GM21367 (cell line): ENCODE results near the gene CYRIA.

Source experiments
- ATAC-seq: cut with Tn5 transposase; IDR thresholded peaks from one replicate; pipeline ENCODE4 v1.9.1; 2021; ENCODE audit not compliant: unreplicated experiment

The CYRIA gene

GRCh38 chr2:16671760-16672159 lies 6.1 kb upstream of the CYRIA start:
- ATAC-seq, result no peak

GRCh38 chr2:16669388-16669787 lies 3.8 kb upstream of the CYRIA start:
- no peak for ATAC-seq

GRCh38 chr2:16666449-16666801 lies 791 bp upstream of the CYRIA start:
- ATAC-seq, result no peak

- peak; percentile 26 for ATAC-seq
These were observed 556 bp downstream of the CYRIA start for GRCh38 chr2:16664809-16665747.

GRCh38 chr2:16664052-16664731 lies 1.4 kb downstream of the CYRIA start:
- no peak for ATAC-seq

- ATAC-seq, result no peak
These were observed 2.3 kb downstream of the CYRIA start for GRCh38 chr2:16663121-16663905.

GRCh38 chr2:16661936-16662839 lies 3.4 kb downstream of the CYRIA start:
- ATAC-seq, result no peak

GRCh38 chr2:16661526-16661925 lies 4.1 kb downstream of the CYRIA start:
- no peak for ATAC-seq

- no peak for ATAC-seq
These were observed 5.1 kb downstream of the CYRIA start for GRCh38 chr2:16660556-16660955.

GRCh38 chr2:16660114-16660513 lies 5.5 kb downstream of the CYRIA start:
- ATAC-seq, result no peak

GRCh38 chr2:16658076-16658739 lies 7.4 kb downstream of the CYRIA start:
- no peak for ATAC-seq

- ATAC-seq, result no peak
These were observed 8.0 kb downstream of the CYRIA start for GRCh38 chr2:16657671-16658070.

- ATAC-seq, result peak; percentile 75
These were observed 8.7 kb downstream of the CYRIA start for GRCh38 chr2:16656784-16657391.

- ATAC-seq, result no peak
These were observed 9.6 kb downstream of the CYRIA start for GRCh38 chr2:16655905-16656642.

- no peak for ATAC-seq
These were observed 10.2 kb downstream of the CYRIA start for GRCh38 chr2:16655445-16655837.

- peak; percentile 21 for ATAC-seq
These were observed 10.7 kb downstream of the CYRIA start for GRCh38 chr2:16654833-16655444.

- ATAC-seq, result peak; percentile 51
These were observed 11.8 kb downstream of the CYRIA start for GRCh38 chr2:16653799-16654198.

- ATAC-seq, result no peak
These were observed 12.6 kb downstream of the CYRIA start for GRCh38 chr2:16653083-16653375.
